C4-2B (cell line): ENCODE data around the gene CCNY.

Experiments
- H3K27ac ChIP-seq: fragments of 450-650 bp; 2 replicates; pipeline ENCODE4 v1.5.1; 2017
- CTCF ChIP-seq: fragments of 450-650 bp; conservative IDR thresholded peaks from 2 replicates; pipeline ENCODE4 v1.5.1; 2017; ENCODE audit warnings: mild to moderate bottlenecking
- ZFX ChIP-seq: fragments of 450-650 bp; IDR thresholded peaks from 2 replicates; pipeline ENCODE4 v1.6.1; 2017

Gene CCNY

GRCh38 chr10:35564341-35564968, 228.1 kb downstream of the CCNY start:
- no peak for TF ChIP-seq ZFX
- TF ChIP-seq CTCF, result no peak
- H3K27ac ChIP-seq, result no peak overlapping the region

- H3K27ac ChIP-seq, result no peak overlapping the region
- TF ChIP-seq ZFX (no peak), CTCF (no peak)
These were observed 229.3 kb downstream of the CCNY start for GRCh38 chr10:35565602-35566081.

- no peak overlapping the region for H3K27ac ChIP-seq
- TF ChIP-seq ZFX (no peak), CTCF (no peak)
These were observed 231.6 kb downstream of the CCNY start for GRCh38 chr10:35567951-35568350.

- TF ChIP-seq ZFX, result no peak
- no peak for TF ChIP-seq CTCF
- no peak overlapping the region for H3K27ac ChIP-seq
These were observed 232.2 kb downstream of the CCNY start for GRCh38 chr10:35568483-35569015.

GRCh38 chr10:35569111-35569707, 232.9 kb downstream of the CCNY start:
- no peak overlapping the region for H3K27ac ChIP-seq
- TF ChIP-seq ZFX (no peak), CTCF (no peak)

GRCh38 chr10:35569836-35570235, 233.5 kb downstream of the CCNY start:
- TF ChIP-seq ZFX (no peak), CTCF (no peak)
- no peak overlapping the region for H3K27ac ChIP-seq

- TF ChIP-seq ZFX, result no peak
- no peak for TF ChIP-seq CTCF
- H3K27ac ChIP-seq, result no peak overlapping the region
These were observed 234.1 kb downstream of the CCNY start for GRCh38 chr10:35570397-35570796.
